Activated T-helper 2 cell treated with anti-CD3 and anti-CD28 coated beads, Interferon-gamma antibody, Interleukin-2, Interleukin-4, amounts not matched to agents 10 μg/mL and 5 μg/mL and 100 μg/mL, durations not matched to agents 14 hours and 24 hours and 36 hours (primary cell): ENCODE results near the gene C2CD2. TPM values are rescaled to one million over a fixed set of nuclear protein-coding genes. Genes with fewer than 3 reads are reported as not detected.

Experiments used
- DNase-seq: peaks from one replicate; pipeline ENCODE4 v3.0.0; 2021; ENCODE audit warnings: low spot score
- H3K27ac Mint-ChIP-seq: one replicate; pipeline ENCODE4 v1.8.0; 2021; ENCODE audit warnings: mixed read lengths
- H3K27me3 Mint-ChIP-seq: one replicate; pipeline ENCODE4 v1.8.0; 2021; ENCODE audit warnings: low read depth, mixed read lengths
- H3K36me3 Mint-ChIP-seq: one replicate; pipeline ENCODE4 v1.8.0; 2021; ENCODE audit warnings: low read depth, mixed read lengths
- H3K4me1 Mint-ChIP-seq: one replicate; pipeline ENCODE4 v1.8.0; 2021; ENCODE audit warnings: low read depth, mixed read lengths
- H3K4me3 Mint-ChIP-seq: one replicate; pipeline ENCODE4 v1.8.0; 2021; ENCODE audit warnings: low read depth, mild to moderate bottlenecking, moderate library complexity, mixed read lengths
- H3K9me3 Mint-ChIP-seq: one replicate; pipeline ENCODE4 v1.8.0; 2021; ENCODE audit warnings: mixed read lengths
- intact Hi-C: fragments of 100-400 bp; cut with micrococcal nuclease; formaldehyde crosslinking; loops from one replicate; pipeline ENCODE4 v1.15.1; 2023
- total RNA-seq: library from RNA; stranded (reverse); gene quantifications from 2 replicates; pipeline ENCODE4 v1.2.3, GENCODE V29; 2022

Gene C2CD2
- total RNA-seq, 1 donor from 2014 or later: 8.6 TPM

- intact Hi-C loops: no loop called here
- Mint-ChIP-seq H3K27me3 (no peaks in the 10 kb centered on the region), H3K4me3 (no peak overlapping the region), H3K9me3 (no peaks in the 10 kb centered on the region), H3K27ac (no peak overlapping the region), H3K4me1 (peaks cover 22% of the 10 kb centered on the region), H3K36me3 (no peaks in the 10 kb centered on the region)
- DNase-seq: no peak
Measured at GRCh38 chr21:41864311-41865001, 89.4 kb downstream of the C2CD2 start.

DNA sequence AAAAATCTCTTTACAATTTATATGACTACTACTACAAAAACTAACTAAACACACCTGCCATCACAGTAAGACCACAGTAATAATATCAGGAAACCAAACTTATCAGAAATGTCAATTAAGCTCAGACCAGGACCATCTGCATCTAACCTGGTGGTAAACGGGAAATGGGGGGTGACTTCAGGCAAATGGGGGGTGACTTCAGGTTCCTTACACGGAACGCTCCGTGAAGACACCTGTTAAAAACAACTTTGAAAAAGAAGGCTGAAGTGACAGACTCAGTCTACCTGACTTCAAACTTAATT lies 90.4 kb downstream of the C2CD2 start:
- DNase-seq: no peak
- intact Hi-C loops: no loop called here
- Mint-ChIP-seq H3K4me1 (peaks cover 22% of the 10 kb centered on the region), H3K27ac (no peak overlapping the region), H3K36me3 (no peaks in the 10 kb centered on the region), H3K27me3 (no peaks in the 10 kb centered on the region), H3K9me3 (no peaks in the 10 kb centered on the region), H3K4me3 (no peak overlapping the region)

DNA sequence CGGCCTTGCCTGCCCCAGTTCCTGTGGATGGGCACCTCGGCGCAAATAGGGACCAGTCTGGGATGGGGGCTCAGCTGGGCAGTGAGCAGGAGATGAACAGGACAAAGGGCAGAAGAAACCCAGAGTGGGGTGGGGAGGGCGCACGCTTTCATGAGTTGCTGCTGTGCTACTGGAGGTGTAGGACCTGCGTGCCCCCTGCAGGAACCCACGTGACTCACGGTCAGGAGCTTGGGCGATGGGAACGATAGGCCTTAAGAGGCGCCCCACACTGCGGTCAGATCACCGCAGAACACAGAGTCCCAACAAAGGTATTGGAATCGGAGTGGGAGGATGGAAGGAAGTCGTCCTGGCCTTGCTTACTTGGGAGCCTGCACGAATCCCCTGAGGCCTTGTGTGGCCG lies 91.8 kb downstream of the C2CD2 start:
- H3K36me3 Mint-ChIP-seq: peaks cover 9% of the 10 kb centered on the region
- H3K27ac Mint-ChIP-seq: no peak overlapping the region
- intact Hi-C loops: no loop called here
- H3K27me3 Mint-ChIP-seq: no peaks in the 10 kb centered on the region
- DNase-seq: no peak
- H3K4me3 Mint-ChIP-seq: no peak overlapping the region
- no peaks in the 10 kb centered on the region for H3K9me3 Mint-ChIP-seq
- H3K4me1 Mint-ChIP-seq: peaks cover 18% of the 10 kb centered on the region

GRCh38 chr21:41861255-41861654 lies 92.6 kb downstream of the C2CD2 start:
- no peak for DNase-seq
- Mint-ChIP-seq H3K4me1 (peaks cover 15% of the 10 kb centered on the region), H3K36me3 (peaks cover 14% of the 10 kb centered on the region), H3K27me3 (no peaks in the 10 kb centered on the region), H3K9me3 (no peaks in the 10 kb centered on the region), H3K4me3 (no peak overlapping the region), H3K27ac (no peak overlapping the region)
- intact Hi-C loops: no loop called here

DNA sequence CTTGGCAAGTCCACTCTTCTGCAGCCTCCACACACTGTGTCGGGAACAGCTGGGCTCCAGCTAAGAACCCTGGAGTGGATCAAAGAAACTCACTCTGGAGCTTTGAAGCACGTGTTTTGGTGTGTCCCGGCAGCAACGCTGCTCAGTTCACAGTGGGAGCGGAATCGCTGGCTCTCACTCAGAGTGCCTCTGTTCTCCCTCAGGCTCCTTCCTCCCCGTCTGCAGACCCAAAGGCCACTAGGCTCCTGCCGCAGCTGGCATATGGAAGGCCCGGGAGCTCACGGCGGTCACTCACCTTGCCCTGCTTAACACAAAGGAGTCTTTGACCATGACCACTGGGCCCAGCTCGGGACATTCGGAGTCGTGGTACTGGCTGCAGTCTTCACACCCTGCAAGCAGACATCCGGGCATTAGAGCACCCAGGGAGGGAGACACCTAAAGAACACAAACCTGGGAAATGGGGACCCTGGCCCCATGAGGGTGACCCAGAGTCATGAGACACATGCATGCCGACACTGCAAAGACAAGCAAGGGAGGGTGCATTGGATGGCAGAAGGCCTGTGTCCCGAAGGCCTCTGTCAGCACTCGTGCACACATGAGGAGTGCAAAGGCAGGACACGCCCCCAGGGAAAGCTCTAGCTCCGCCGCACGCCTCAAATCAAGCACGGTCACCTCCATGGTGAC lies 94.4 kb downstream of the C2CD2 start:
- Mint-ChIP-seq H3K27ac (no peak overlapping the region), H3K36me3 (peaks cover 20% of the 10 kb centered on the region), H3K4me3 (no peak overlapping the region), H3K4me1 (peaks cover 4% of the 10 kb centered on the region), H3K27me3 (no peaks in the 10 kb centered on the region), H3K9me3 (no peaks in the 10 kb centered on the region)
- DNase-seq: no peak
- intact Hi-C loops: no loop called here

DNA sequence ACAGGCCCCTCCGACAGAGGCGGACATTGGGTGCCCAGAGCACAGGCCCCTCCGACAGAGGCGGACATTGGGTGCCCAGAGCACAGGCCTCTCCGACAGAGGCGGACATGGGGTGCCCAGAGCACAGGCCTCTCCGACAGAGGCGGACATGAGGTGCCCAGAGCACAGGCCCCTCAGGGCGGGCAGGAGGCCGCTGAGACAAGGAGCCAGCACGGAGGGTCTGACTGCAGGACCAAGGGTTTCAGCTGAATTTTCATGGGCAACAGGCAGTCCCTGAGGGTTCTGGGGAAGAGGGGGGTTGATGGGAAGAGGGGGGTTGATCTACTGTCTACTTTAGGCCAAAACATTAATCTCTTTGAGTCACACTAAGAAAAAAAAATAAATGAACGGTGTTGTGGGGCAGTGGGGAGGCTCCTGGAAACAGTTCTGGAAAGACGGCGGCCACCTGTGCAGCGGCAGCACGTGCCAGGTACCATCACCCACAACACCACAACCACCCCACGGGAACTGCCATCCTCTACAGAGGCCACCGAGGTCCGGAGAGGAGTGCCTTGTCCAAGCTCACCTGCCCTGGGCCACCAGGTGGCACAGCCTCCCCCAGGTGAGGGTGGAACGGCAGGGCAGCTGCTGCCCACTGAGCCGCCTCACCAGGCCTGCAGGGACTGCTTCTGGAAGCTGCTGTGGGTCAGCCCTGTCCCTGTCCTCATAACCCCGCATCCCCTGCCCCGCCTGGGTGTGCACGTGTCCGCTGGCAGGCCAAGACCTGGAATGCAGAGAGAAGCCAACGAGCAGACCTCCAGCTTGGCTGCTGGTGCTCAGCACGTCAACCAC lies 95.1 kb downstream of the C2CD2 start:
- intact Hi-C loops: no loop called here

DNA sequence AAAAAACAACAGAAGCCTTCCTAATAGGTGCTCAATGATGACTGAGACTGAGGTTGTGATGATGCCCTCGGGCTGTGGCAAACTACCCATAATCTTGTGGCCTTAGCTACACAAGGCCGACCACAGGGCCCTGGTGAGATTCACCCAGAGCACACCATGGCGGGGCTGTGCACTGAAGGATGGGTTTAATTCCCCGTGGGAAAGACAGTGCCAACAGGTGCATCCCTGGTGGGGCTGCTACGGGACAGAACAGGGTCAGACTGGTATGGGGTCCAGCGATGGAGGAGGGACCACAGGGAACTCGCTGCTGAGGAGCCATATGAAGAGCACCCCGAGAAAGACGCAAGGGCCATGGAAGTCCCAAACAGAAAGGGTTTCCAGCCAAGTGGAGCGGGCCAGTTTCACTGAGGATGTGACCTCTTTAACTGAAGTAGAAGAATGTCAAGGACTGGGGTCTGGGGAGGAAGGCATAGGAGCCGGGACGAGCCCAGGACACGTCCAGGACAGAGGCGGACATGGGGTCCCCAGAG lies 96.0 kb downstream of the C2CD2 start:
- peaks cover 2% of the 10 kb centered on the region for H3K4me1 Mint-ChIP-seq
- intact Hi-C loops: no loop called here
- no peak for DNase-seq
- peaks cover 36% of the 10 kb centered on the region for H3K36me3 Mint-ChIP-seq
- H3K27me3 Mint-ChIP-seq: no peaks in the 10 kb centered on the region
- H3K9me3 Mint-ChIP-seq: no peaks in the 10 kb centered on the region
- no peak overlapping the region for H3K27ac Mint-ChIP-seq
- H3K4me3 Mint-ChIP-seq: no peak overlapping the region

More for the DNA sequence above, 95.1 kb downstream of the C2CD2 start:
- H3K27me3 Mint-ChIP-seq: no peaks in the 10 kb centered on the region
- peaks cover 4% of the 10 kb centered on the region for H3K4me1 Mint-ChIP-seq
- H3K9me3 Mint-ChIP-seq: no peaks in the 10 kb centered on the region
- no peak overlapping the region for H3K27ac Mint-ChIP-seq
- peaks cover 28% of the 10 kb centered on the region for H3K36me3 Mint-ChIP-seq
- no peak overlapping the region for H3K4me3 Mint-ChIP-seq
- DNase-seq: no peak

DNA sequence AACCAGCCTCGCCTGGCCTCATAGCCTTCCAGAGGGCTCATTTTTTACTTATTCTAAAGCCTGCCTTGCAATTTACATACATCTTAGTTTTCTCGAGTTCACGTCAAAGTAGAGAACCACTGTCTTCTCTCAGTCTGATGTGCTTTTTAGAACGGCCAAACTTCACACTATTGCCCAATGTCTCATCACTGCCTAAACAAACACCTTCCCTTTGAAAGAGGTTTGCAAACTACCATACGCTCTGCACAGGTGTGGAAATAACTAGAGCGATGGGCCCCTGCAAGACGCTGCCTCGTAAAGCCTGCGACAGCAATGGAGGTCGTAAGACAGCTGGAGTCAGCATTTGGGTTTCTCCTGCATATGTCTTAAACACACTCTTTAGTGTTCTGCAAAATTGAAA lies 97.2 kb downstream of the C2CD2 start:
- no peak for DNase-seq
- Mint-ChIP-seq H3K9me3 (no peaks in the 10 kb centered on the region), H3K27me3 (no peaks in the 10 kb centered on the region), H3K4me1 (peaks cover 2% of the 10 kb centered on the region), H3K27ac (no peak overlapping the region), H3K36me3 (peaks cover 39% of the 10 kb centered on the region), H3K4me3 (no peak overlapping the region)
- intact Hi-C loops: no loop called here

DNA sequence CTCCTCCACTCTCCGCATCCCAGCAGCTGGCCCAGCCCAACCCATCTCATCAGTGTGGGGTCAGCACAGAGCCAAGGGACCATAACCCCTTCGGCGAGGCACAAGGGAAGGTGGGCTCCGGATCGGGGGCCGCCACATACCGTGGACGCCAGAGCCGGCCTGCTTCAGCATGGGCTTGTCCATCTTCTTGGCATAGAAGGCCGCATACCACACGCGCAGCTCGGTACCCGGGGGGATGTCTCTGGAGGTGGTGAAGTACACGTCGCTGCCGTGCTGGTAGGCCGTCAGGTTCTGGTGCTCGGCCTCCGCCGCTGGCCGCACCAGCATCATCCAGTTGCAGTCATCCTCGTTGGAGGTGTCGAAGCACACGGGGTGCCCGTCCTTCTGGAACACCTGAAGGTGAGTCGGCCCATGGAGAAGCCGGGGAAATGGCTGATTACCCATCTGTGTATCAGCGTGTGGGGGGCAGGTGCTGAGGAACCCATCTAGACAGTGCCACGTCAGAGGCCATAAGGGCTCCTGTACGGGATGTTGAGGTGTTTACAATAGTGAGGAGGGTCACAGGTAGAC lies 99.3 kb downstream of the C2CD2 start:
- H3K36me3 Mint-ChIP-seq: peaks cover 46% of the 10 kb centered on the region
- no peaks in the 10 kb centered on the region for H3K4me1 Mint-ChIP-seq
- intact Hi-C loops: no loop called here
- no peak overlapping the region for H3K27ac Mint-ChIP-seq
- no peaks in the 10 kb centered on the region for H3K9me3 Mint-ChIP-seq
- no peak for DNase-seq
- H3K4me3 Mint-ChIP-seq: no peak overlapping the region
- H3K27me3 Mint-ChIP-seq: no peaks in the 10 kb centered on the region

DNA sequence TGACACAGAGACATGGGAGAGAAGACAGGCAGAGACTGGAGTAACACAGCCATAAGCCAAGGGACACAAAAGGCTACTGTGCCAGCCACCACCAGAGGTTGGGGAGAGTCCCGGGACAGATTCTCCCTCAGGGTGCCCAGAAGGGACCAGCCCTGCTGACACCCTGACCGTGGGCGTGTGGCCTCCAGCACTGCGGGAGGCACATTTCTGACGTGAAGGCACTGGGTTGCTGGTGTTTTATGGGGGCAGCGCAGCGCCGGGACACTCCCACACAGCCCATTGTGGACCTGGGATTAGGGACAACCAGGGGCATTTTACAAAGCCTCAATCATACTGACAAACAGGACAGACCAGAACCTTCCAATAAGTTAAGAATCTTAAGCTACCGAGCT lies 100.9 kb downstream of the C2CD2 start:
- H3K9me3 Mint-ChIP-seq: no peaks in the 10 kb centered on the region
- H3K27ac Mint-ChIP-seq: no peak overlapping the region
- no peaks in the 10 kb centered on the region for H3K27me3 Mint-ChIP-seq
- no peaks in the 10 kb centered on the region for H3K4me1 Mint-ChIP-seq
- DNase-seq: no peak
- intact Hi-C loops: no loop called here
- peaks cover 48% of the 10 kb centered on the region for H3K36me3 Mint-ChIP-seq
- no peak overlapping the region for H3K4me3 Mint-ChIP-seq

- no peak for DNase-seq
- intact Hi-C loops: no loop called here
- Mint-ChIP-seq H3K27me3 (no peaks in the 10 kb centered on the region), H3K4me1 (no peaks in the 10 kb centered on the region), H3K4me3 (no peak overlapping the region), H3K27ac (no peak overlapping the region), H3K36me3 (peaks cover 44% of the 10 kb centered on the region), H3K9me3 (no peaks in the 10 kb centered on the region)
Measured at GRCh38 chr21:41852151-41852928, 101.5 kb downstream of the C2CD2 start.

GRCh38 chr21:41851090-41851790 lies 102.6 kb downstream of the C2CD2 start:
- H3K4me1 Mint-ChIP-seq: no peaks in the 10 kb centered on the region
- no peaks in the 10 kb centered on the region for H3K9me3 Mint-ChIP-seq
- DNase-seq: no peak
- H3K27ac Mint-ChIP-seq: no peak overlapping the region
- H3K36me3 Mint-ChIP-seq: peaks cover 36% of the 10 kb centered on the region
- H3K4me3 Mint-ChIP-seq: no peak overlapping the region
- H3K27me3 Mint-ChIP-seq: no peaks in the 10 kb centered on the region
- intact Hi-C loops: no loop called here
